ENCODE data around the gene PCNX1. TPM values are rescaled to one million over a fixed set of nuclear protein-coding genes. Genes with fewer than 3 reads are reported as not detected.
"Not testable (repeated sequence)": the region's sequence is repeated elsewhere in the genome, so short reads cannot be mapped to it uniquely, and the experiment has no call there.

The PCNX1 gene
- total RNA-seq, 1 donor from 2014 or later: 30.5 TPM

DNA sequence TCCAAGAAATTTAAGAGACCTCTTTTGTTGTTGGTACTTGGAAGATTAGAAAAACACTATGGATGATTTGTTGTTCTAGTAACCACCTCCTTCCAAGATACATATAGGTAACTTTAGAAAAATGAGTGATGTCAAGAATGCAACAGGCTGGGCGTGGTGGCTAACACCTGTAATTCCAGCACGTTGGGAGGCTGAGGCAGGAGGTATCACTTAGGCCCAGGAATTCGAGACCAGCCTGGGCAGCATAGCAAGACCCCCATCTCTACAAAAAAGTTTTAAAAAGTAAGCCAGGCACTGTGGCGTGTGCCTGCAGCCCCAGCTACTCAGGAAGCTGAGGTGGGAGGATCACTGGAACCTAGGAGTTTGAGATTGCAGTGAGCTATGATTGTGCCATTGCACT lies 97.8 kb downstream of the PCNX1 start:
- no peak for DNase-seq (ENCODE audit: low spot score)
- no peak for ATAC-seq

DNA sequence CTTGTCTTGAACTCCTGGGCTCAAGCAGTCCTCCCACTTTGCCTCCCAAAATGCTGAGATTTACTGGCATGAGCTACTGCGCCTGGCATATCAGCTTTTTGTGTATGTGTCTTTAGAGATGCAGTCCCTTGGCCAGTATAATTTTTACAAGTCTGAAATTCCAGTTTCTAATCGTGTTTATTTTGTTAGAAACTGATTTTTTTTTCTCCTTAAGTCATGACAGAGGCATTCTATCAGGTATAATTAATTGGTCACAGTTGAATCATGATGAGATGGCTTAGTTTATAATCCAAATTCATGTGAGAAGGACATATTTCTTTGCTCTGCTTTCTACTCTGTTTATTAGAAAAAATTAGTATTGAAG lies 98.9 kb downstream of the PCNX1 start:
- ATAC-seq: no peak
- DNase-seq (ENCODE audit: low spot score): no peak

DNA sequence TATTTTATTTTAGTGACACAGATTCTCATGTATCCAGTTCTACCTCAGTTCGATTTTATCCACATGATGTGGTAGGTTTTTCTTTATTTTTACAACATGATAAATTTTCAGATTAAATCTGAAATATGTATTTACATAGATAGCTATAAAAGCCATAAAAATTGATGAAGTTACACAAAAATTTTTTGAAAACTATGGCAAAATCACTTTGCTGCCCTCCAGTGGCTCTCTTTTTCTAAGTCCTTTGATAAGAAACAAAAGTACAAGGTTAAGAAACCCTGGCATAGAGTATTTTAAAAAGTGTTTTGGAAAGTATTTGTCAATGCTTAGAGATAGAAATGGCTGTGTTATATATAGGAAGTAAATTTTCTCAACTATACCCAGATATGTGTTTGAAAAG lies 104.2 kb downstream of the PCNX1 start:
- ATAC-seq: no peak
- DNase-seq (ENCODE audit: low spot score): no peak

DNA sequence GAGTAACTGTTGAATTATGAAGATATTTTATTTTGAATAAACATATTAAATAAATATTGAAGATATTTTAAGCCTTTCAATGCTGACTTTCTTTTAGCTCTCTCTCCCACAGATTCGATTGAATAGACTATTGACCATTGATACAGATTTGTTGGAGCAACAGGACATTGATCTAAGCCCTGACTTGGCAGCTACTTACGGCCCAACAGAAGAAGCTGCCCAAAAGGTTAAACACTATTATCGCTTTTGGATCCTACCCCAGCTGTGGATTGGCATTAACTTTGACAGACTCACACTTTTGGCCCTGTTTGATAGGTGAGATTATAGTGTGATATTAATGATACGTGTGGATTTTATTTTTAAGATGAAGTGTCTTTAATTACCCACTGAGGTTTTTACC lies 105.6 kb downstream of the PCNX1 start:
- no peak for DNase-seq (ENCODE audit: low spot score)
- peak; percentile 88 for ATAC-seq

DNA sequence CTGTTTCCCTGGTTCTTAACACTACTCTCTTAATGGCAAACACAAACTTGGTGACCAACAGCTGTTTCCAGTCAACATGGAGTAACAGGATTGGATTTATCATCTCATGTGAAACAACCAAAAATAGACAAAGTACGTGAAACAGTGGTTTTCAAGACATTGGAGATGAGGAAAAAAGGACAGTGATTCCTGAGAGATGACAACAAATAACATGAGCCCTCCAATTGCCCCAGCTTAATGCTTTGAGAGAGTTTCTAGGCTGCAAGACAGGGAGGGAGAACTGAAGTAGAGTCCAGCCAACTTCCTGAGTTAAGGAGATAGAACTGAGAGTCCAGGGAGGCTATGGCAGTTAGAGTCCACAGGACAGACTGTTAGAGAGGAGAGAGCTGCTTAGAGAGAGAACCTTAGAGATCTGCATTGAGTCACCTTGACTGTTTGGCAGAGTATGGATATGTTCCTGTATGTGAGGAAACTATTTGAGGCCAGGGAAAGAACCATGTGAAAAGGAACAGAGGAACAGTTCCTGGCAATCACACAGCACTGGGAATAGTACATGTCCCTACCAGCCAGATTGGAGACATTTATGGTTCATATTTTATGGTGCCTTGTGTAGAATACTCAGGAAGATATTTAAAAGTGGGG lies 106.4 kb downstream of the PCNX1 start:
- no peak for DNase-seq (ENCODE audit: low spot score)

DNA sequence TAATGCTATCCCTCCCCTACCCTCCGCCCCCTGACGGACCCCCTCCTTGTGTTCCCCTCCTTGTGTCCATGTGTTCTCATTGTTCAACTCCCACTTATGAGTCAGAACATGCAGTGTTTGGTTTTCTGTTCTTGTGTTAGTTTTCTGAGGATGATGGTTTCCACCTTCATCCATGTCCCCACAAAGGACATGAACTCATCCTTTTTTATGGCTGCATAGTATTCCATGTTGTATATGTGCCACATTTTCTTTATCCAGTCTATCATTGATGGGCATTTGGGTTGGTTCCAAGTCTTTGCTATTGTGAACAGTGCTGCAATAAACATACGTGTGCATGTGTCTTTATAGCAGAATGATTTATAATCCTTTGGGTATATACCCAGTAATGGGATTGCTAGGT lies 112.7 kb downstream of the PCNX1 start:
- DNase-seq (ENCODE audit: low spot score); ATAC-seq: not testable (repeated sequence)

More for the DNA sequence above, 106.4 kb downstream of the PCNX1 start:
- no peak for ATAC-seq

DNA sequence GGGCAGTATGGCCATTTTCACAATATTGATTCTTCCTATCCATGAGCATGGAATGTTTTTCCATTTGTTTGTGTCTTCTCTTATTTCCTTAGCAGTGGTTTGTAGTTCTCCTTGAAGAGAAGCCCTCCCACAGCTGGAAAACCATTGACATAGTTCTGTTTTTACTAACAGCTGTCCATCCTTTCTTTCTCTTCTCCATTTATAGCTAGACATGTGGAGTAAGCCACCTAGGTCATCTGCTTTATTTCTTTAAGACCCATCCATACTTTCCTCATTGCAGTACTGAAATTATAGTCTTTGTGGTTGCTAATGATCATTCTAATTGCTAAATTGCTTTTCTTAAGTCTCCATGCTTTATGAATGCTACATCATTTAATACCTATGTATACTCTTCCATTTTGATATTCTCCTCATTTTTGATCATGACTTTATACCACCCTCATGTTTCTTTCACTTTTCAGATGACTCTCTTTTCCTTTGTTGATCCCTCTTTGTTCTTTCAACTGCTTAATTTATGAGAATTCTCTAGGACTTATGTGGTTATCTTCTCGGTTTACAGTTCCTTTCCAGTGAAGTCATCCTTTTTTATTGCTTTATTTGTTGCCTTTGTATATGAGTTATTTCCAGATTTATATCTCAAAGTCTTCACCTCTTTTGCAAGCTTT lies 114.2 kb downstream of the PCNX1 start:
- no peak for DNase-seq (ENCODE audit: low spot score)
- ATAC-seq: no peak

DNA sequence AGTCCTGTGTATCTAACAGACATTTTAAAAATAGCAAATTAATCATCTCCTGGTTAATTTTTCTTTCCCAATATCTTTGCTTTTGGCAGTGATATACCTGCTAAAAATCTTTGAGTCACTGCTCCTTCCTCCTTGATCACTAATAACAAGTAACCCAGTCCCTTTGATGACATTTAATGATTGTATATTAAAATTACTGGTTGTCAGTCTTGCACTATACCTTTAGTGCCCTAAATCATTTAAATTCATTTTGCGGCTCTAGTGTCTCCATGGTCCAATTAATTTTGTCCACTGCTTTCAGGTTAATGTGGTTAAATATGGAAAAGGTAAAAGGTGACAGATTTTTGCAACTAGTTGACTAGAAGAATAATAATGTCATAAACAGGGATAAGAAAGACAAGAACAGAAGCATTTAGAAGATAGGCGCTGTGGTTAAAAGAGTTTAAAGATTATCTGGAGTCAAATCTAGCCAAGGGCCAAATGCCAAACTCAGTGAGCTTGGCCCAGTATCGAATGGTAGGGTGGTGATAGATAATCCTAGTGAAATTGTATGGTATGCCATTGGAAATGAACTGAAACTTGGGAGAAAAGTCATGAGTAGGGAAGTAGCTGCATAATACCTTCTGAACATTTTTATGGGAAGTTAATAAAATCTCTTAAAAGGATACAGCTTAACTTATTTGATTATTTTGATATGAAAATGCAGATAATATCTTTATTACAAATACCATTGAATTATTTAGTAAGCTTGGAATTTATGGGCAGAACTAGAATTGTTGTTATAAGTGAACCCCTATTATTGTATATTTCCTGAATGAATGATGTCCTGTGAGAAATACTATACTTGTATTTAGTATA lies 115.0 kb downstream of the PCNX1 start:
- peak; percentile 55 for ATAC-seq

DNA sequence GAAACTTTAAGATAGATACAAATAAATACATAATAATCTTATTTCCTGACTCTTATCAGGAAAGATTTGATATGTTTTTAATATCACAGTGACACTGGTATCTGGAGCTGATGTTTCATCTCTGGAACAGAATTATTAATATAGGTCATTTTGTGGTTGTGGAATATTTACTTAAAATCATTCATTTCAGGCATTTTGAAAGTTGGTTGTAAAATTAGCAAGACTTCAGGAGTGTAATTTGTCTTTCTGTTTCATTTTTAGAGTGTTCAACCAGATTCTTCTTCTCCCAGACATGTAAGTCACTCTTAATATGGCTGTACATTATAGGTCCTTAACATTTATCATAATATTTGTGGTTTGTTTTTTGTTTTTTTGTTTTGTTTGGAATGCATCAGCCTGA lies 115.7 kb downstream of the PCNX1 start:
- DNase-seq (ENCODE audit: low spot score) (no peak), ATAC-seq (no peak)

More for the DNA sequence above, 115.0 kb downstream of the PCNX1 start:
- no peak for DNase-seq (ENCODE audit: low spot score)

DNA sequence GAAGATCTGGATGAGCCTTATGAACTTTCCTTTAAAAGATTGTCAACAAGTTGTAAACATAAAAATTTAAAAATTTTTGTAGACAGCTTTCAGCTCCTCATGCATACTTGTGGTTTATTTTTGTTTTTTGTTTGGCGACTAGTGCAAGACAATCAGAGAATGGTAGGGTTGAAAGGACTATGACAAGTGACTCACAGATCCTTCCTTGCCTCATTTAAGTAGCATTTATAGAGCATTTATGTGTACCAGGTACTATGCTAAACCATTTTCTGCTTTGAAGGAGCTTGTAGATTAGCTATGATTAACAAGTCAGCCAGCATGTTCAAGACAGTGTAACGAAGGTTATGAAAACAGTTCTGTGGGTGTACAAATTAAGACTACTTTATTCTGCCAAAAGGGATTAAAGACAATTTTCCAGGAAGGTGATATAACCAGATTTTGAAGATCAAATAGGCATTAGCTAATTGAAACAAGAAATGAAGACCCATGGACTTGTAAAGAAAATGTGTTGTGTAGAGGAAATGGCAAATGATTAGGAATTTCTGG lies 122.0 kb downstream of the PCNX1 start:
- ATAC-seq (no peak), DNase-seq (ENCODE audit: low spot score) (no peak)

DNA sequence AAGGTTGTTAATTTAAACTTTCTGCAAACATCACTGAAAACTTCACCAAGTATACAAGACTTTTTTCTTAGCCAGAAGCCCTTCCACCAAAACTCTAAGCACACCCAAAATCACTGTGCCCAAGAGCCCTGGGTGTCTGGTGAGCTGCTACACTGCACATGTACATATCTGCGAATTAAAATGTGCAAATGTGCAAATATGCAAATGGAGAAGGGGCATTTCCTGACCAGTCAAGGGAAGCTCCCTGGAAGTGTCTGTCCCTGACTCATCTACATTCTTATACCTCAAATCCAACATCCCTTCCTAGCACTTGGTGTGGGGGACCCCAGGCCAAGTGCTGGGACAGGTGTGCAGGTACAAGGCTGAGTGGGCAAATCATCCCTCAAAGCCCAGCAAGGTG lies 123.7 kb downstream of the PCNX1 start:
- DNase-seq (ENCODE audit: low spot score) (no peak), ATAC-seq (no peak)

DNA sequence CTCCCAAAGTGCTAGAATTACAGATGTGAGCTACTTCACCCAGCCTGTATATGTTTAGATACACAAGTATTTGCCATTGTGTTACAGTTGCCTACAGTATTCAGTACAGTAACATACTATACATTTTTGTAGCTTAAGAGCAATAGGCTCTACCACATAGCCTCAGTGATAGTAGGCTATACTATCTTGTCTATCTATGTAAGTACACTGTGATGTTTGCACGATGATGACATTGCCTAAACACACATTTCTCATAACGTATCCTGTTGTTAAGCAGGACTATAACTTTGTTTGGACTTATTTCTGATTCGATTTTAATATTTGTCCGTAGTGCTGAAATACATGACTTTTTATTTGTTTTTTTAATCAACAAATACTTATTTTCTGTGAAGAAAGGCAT lies 129.2 kb downstream of the PCNX1 start:
- ATAC-seq: no peak
- DNase-seq (ENCODE audit: low spot score): no peak

DNA sequence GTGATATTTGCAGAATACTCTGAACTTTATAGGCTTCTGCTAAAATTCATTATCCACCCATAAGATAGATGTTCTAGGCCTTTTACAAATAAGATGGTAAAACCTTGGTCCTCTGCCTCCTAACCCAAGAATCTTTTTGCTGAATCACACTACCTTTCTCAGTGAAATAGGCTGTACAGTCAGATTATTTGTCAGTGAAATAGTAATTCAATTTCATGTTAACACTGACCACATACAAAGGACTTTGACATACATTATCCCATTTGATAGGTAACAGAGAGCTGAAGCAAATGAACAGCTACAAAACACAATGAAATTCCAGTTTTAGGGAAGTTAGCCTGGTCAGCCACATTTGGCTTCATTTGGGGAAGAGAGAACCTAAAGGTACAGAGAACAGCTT lies 141.1 kb downstream of the PCNX1 start:
- DNase-seq (ENCODE audit: low spot score) (no peak), ATAC-seq (no peak)

DNA sequence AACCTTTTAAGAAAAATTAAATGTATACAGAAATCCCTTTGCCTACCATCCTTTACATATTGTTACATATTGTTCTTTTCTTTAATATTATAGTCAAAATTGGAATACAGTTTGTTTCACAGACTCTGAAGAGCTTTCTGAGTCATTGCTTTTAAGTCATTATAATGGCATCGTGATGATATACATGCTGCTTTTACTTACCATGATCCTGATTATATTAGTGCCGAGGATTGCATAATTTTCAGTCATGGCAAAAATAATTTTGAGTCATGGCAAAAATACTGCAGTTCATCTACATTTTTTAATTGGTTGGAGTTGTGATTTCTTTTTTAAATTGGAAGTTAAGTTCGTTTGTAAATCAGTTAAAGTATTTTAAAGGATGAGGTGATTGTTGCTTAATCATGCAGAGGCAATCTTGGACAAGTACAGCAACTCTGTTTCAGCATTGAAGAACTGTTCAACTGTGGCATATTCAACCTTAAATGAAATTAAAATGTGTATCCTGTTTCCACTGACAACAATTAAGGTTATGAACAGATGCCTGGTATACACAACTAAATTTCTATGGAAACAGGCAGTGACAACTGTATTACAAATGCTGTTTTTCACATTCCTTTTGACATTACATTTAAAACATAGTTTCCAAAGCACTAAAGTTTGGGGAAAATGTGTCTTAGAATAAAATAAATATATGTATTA lies 142.3 kb downstream of the PCNX1 start:
- no peak for DNase-seq (ENCODE audit: low spot score)
- ATAC-seq: no peak

DNA sequence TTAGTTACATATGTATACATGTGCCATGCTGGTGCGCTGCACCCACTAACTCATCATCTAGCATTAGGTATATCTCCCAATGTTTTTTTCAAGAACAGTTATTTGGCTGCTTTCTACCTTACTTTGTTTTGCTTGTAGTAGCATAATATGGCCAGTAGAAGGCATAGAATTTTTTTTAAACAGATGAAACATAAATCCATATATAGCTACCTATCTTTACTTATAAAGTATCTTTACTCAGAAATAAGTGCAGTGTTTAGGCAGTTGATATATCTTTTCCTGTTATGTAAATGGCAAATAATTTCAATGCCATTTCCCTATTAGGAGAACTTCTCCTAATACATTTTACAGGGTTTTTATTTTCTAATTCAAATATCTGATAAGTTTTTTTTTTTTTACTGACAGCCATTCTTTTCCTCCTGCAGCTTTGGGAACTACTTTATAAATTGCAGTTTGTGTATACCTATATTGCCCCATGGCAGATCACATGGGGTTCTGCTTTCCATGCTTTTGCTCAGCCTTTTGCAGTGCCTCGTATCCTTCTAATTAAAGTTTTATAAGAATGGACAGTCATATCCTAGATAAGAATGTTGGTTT lies 143.1 kb downstream of the PCNX1 start:
- DNase-seq (ENCODE audit: low spot score) (no peak), ATAC-seq (peak; percentile 19)

DNA sequence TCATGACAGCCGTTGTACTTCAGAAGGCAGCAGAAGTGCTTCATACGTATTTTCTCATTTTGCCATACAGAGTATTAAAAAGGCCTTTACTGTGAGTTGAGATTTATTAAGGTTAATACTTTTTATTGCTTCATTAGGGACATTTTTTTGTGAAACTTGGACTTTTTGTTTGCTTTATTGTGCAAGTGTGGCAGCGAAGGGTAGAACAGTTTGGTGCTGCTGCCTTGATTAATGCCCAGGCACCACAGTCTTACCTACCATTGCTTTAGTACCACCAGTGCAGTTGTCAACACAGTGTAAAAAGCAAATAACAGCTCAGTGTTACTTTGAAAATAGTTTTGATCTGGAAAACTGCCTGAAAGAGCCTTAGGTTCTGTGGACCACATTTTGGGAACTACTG lies 147.4 kb downstream of the PCNX1 start:
- ATAC-seq: peak; percentile 89
- DNase-seq (ENCODE audit: low spot score): no peak

DNA sequence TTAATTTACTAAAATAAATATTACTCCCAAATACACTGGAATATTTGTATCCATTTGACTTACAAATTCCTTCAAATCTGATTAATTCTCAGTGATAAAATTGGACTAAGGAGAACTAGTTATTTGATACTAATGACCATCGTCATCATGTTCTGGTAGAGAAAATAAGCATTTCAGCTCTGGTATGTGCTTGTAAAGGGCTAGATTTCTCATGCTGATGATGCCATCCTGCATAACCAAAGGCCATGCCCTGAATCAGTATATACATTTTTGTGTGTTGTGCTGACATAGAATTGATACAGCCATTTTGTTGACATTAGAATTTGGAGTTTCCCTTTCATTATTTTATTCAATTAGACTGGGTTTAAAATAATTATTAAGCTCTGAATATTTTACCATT lies 148.9 kb downstream of the PCNX1 start:
- DNase-seq (ENCODE audit: low spot score): no peak
- ATAC-seq: no peak

DNA sequence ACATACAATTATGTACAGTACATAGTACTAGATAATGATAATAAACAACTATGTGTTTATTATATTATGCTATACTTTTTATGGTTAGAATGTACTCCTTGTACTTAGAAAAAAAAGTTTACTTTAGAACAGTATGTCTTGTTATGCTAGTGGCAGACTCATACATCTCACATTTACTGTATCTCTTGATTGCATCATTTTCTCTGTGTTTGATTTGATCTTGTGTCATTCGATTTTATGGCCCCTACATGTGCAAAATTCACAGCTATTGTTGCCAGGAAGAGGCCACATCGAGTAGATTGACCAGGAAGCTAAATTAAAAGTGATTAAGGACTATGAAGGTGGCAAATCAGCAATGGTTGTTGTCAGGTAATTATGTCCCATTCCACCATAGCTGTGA lies 153.0 kb downstream of the PCNX1 start:
- DNase-seq (ENCODE audit: low spot score) (no peak), ATAC-seq (no peak)

DNA sequence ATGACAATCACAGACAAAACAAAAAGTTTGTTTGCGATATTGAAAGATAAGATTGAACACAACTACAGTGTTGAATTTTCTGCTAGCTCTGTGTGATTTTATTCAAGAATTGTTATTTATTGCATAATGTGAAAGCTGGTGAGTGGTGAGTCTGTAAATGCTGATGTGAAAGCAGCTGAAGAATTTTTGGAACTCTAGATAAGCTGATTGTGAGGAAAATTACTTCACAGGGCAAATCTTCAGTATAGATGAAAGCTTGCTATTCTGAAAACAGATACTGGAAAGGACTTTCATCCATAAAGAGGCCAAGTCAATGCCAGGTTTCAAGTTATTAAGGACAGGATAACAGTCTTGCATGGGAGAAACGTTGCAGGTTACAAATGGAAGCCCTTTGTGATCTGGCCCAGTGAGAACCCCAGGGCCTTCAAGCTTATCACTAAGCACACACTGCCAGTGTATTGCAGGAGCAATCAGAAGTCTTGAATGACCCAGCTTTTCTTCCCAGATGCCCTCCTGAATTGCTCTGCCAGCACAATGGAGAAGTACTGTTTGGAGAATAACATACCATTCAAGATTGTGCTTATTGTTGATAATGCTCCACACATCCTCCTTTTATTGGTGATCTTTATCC lies 153.7 kb downstream of the PCNX1 start:
- no peak for ATAC-seq
- no peak for DNase-seq (ENCODE audit: low spot score)

DNA sequence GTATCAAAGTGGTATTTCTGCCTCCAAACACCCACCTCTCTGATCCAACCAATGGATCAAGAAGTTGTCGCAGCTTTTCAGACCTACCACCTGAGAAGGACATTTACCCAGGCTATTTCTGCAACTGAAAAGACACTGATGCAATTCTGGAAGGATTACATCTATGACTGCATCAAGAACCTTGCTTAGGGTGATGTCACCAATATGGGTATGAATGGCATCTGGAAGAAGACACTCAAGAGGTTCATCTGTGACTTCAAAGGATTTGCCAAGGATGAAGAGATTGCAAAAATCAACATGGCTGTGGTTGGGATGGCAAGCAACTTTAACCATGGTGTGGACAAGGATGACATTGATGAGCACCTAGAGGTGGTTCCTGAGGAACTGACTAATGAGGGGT lies 154.2 kb downstream of the PCNX1 start:
- ATAC-seq (no peak), DNase-seq (ENCODE audit: low spot score) (no peak)
